Endothelial cell of umbilical vein (primary cell): ENCODE data around the gene HINT1. TPM values are rescaled to one million over a fixed set of nuclear protein-coding genes. Genes with fewer than 3 reads are reported as not detected.

ENCODE experiments used
- BruUV-seq: library from RNA; stranded (reverse); fragments of 400-500 nt; replicated peaks from 2 replicates; lab custom pipeline; 2021; lab: Mats Ljungman, UMichigan
- CTCF ChIA-PET: fragments of 300-600, 350-600 bp; sonication (Branson Sonifier 250); formaldehyde crosslinking; loops from one replicate; lab custom pipeline; 2021; ENCODE audit warnings: antibody characterized with exemption, inconsistent platforms; lab: Charles Lee
- POLR2A ChIA-PET: fragments of 300-600, 350-600 bp; sonication (Branson Sonifier 250); formaldehyde crosslinking; loops from one replicate; lab custom pipeline; 2021; ENCODE audit warnings: antibody characterized with exemption, inconsistent platforms; lab: Charles Lee
- DNase-seq: peaks from one replicate; pipeline ENCODE4 v3.0.0-alpha.2; 2011; ENCODE audit warnings: low read depth, low spot score
- FAIRE-seq: peaks from 2 replicates; lab custom pipeline; 2011; peaks lifted over from hg19 to GRCh38; lab: Jason Lieb, UNC
- H2AFZ ChIP-seq: 2 replicates; pipeline ENCODE4 v1.6.0; 2012; ENCODE audit warnings: low read depth, low read length, control low read depth, inconsistent platforms
- H3K27ac ChIP-seq: 2 replicates; pipeline ENCODE4 v1.5.1; 2011; ENCODE audit warnings: low read depth, mild to moderate bottlenecking, control low read depth, low read length, moderate library complexity; ENCODE audit not compliant: insufficient read depth
- H3K27me3 ChIP-seq, 2 experiments: 2 replicates each; pipeline versions ENCODE4 v1.6.0 to v1.6.1; 2011; ENCODE audit warnings: low read length in 2 of 2, mixed read lengths in 1 of 2; ENCODE audit not compliant: control insufficient read depth in 2 of 2, insufficient read depth in 2 of 2
- H3K36me3 ChIP-seq, 2 experiments: 2 replicates in 1 of 2; 3 replicates in 1 of 2; pipeline ENCODE4 v1.5.1; 2011; ENCODE audit warnings: low read length in 2 of 2, mild to moderate bottlenecking in 1 of 2, moderate library complexity in 1 of 2; ENCODE audit not compliant: control insufficient read depth in 2 of 2, insufficient read depth in 2 of 2; ENCODE audit errors: extremely low read depth in 1 of 2
- H3K4me1 ChIP-seq: 3 replicates; pipeline ENCODE4 v1.5.1; 2011; ENCODE audit warnings: mild to moderate bottlenecking, low read length; ENCODE audit not compliant: control insufficient read depth, insufficient read depth; ENCODE audit errors: extremely low read depth
- H3K4me2 ChIP-seq: 2 replicates; pipeline ENCODE4 v1.6.1; 2011; ENCODE audit warnings: low read length, control low read depth, mixed read lengths; ENCODE audit not compliant: insufficient read depth
- H3K4me3 ChIP-seq, 3 experiments: fragments of 200-600 bp in 1 of 3; sonication (generic), shearing (Covaris generic) in 1 of 3; replicated peaks in 1 of 3; 2 replicates each; pipeline ENCODE4 v1.5.1; 2011 to 2016; ENCODE audit warnings: control low read depth in 3 of 3, low read length in 3 of 3, mild to moderate bottlenecking in 2 of 3, inconsistent platforms in 1 of 3, low read depth in 1 of 3, moderate library complexity in 1 of 3; ENCODE audit not compliant: insufficient read depth in 1 of 3
- H3K79me2 ChIP-seq: 2 replicates; pipeline ENCODE4 v1.6.0; 2012; ENCODE audit warnings: low read length, inconsistent platforms; ENCODE audit not compliant: control insufficient read depth, insufficient read depth
- H3K9ac ChIP-seq: replicated peaks from 2 replicates; pipeline ENCODE3; 2011; ENCODE audit warnings: low read length, control low read depth; ENCODE audit not compliant: insufficient read depth; ENCODE audit errors: extremely low read depth
- H3K9me1 ChIP-seq: replicated peaks from 3 replicates; pipeline ENCODE4 v1.6.0; 2011; ENCODE audit warnings: mild to moderate bottlenecking, low read length; ENCODE audit not compliant: control insufficient read depth, insufficient read depth; ENCODE audit errors: extremely low read depth
- H3K9me3 ChIP-seq: replicated peaks from 2 replicates; pipeline ENCODE4 v1.5.1; 2012; ENCODE audit warnings: low read length, inconsistent platforms; ENCODE audit not compliant: control insufficient read depth, insufficient read depth
- H4K20me1 ChIP-seq: replicated peaks from 2 replicates; pipeline ENCODE3; 2011; ENCODE audit warnings: mild to moderate bottlenecking, low read length; ENCODE audit not compliant: control insufficient read depth, insufficient read depth; ENCODE audit errors: extremely low read depth
- CTCF ChIP-seq, 2 donors: IDR thresholded peaks; 1 replicate in 1 of 2; 2 replicates in 1 of 2; pipeline ENCODE4 v1.5.1; 2011; ENCODE audit warnings: low read length in 2 of 2, mild to moderate bottlenecking in 2 of 2, moderate library complexity in 2 of 2, control low read depth in 1 of 2, inconsistent platforms in 1 of 2, low read depth in 1 of 2; ENCODE audit not compliant: insufficient read depth in 1 of 2; ENCODE audit errors: extremely low read depth in 1 of 2
- EZH2 ChIP-seq: IDR thresholded peaks from 2 replicates; pipeline ENCODE4 v1.6.1; 2012; ENCODE audit warnings: borderline replicate concordance, low read depth, mild to moderate bottlenecking, moderate library complexity, low read length, inconsistent platforms; ENCODE audit not compliant: severe bottlenecking
- FOS ChIP-seq: IDR thresholded peaks from 2 replicates; pipeline ENCODE4 v1.6.1; 2011; ENCODE audit warnings: mild to moderate bottlenecking, low read length, moderate library complexity, borderline replicate concordance; ENCODE audit not compliant: insufficient read depth
- GATA2 ChIP-seq: IDR thresholded peaks from 2 replicates; pipeline ENCODE4 v1.7.0; 2011; ENCODE audit warnings: low read depth, mild to moderate bottlenecking, moderate library complexity, mixed read lengths, low read length; ENCODE audit not compliant: insufficient read length, insufficient read depth
- JUN ChIP-seq: IDR thresholded peaks from 2 replicates; pipeline ENCODE4 v1.6.1; 2011; ENCODE audit warnings: borderline replicate concordance, low read depth; ENCODE audit not compliant: insufficient read length, insufficient read depth
- MAX ChIP-seq: IDR thresholded peaks from 2 replicates; pipeline ENCODE4 v1.6.1; 2011; ENCODE audit not compliant: insufficient read depth, insufficient read length
- MYC ChIP-seq: IDR thresholded peaks from one replicate; pipeline ENCODE4 v1.6.1; 2011; ENCODE audit warnings: mild to moderate bottlenecking, low read depth, low read length
- POLR2A ChIP-seq: IDR thresholded peaks from 2 replicates; pipeline ENCODE4 v1.6.1; 2012; ENCODE audit warnings: low read depth, mild to moderate bottlenecking, control low read depth, low read length
- POLR2AphosphoS5 ChIP-seq: IDR thresholded peaks from 2 replicates; pipeline ENCODE4 v1.6.1; 2012; ENCODE audit warnings: low read depth, mild to moderate bottlenecking, control low read depth, low read length, moderate library complexity; ENCODE audit not compliant: insufficient read depth
- dilution Hi-C: fragments of 300-500 bp; cut with MboI; formaldehyde crosslinking; loops from one replicate; pipeline ENCODE4 v1.15.0; 2019; ENCODE audit warnings: low sequenced_read_pairs; ENCODE audit not compliant: extremely low pct_ligation_motif_present
- intact Hi-C: fragments of 100-400 bp; cut with micrococcal nuclease; formaldehyde crosslinking; loops from one replicate; pipeline ENCODE4 v1.10.0; 2022
- polyA plus RNA-seq, 4 experiments: library from polyadenylated mRNA; depleted of rRNA in 3 of 4; stranded (reverse) in 3 of 4; unstranded in 1 of 4; fragments of >200 nt; gene quantifications; 2 replicates each; pipeline versions ENCODE4 v1.2.1 to v1.2.3, GENCODE V29; 2011 to 2012; ENCODE audit warnings: missing spikeins in 1 of 4
- total RNA-seq: library from RNA; stranded (reverse); gene quantifications from 2 replicates; pipeline ENCODE4 v1.2.3, GENCODE V29; 2021

The HINT1 gene
- total and polyA plus RNA-seq, 2 donors (not counting 3 experiments of a cell fraction or from before 2014, with no cell fraction given): 221 to 423 TPM

DNA sequence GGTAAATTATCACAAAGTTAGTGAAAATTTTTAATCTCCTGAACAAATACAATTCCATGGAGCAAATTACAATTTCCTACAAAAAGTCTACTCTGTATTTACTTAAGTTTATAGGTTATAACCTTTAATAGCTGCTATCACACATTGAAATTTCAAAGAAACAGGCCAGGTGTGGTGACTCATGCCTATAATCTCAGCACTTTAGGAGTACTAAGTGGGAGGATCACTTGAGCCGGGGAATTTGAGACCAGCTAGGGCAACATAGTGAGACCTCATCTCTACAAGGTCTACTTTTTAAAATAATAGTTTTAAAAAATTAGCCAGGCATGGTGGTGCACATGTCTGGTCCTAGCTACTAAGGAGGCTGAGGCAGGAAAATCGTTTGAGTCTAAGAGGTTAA lies 50.3 kb downstream of the HINT1 start:
- no peak overlapping the region for H3K9ac ChIP-seq
- H2AFZ ChIP-seq: no peak overlapping the region
- dilution Hi-C loops (no loop called here), intact Hi-C loops (loop anchor here (5.0 kb wide), 1 partner anchor 303 kb away; no protein-coding TSS in a partner anchor)
- no peaks in the 10 kb centered on the region for H3K79me2 ChIP-seq
- H3K27me3 ChIP-seq: no peaks in the 10 kb centered on the region
- DNase-seq (no peak), FAIRE-seq (no peak)
- no peaks in the 10 kb centered on the region for H3K4me1 ChIP-seq
- H3K36me3 ChIP-seq: no peaks in the 10 kb centered on the region
- ChIA-PET CTCF (interaction anchor here (1.2 kb wide), 1 partner anchor 10 kb away, joined by 3 read pairs; no protein-coding TSS in a partner anchor), POLR2A (no interaction called here)
- no peaks in the 10 kb centered on the region for H3K9me1 ChIP-seq
- H4K20me1 ChIP-seq: no peaks in the 10 kb centered on the region
- H3K9me3 ChIP-seq: no peaks in the 10 kb centered on the region
- no peak for TF ChIP-seq GATA2
- no peak for TF ChIP-seq JUN
- TF ChIP-seq MYC: no peak
- TF ChIP-seq POLR2AphosphoS5: no peak
- no peak for TF ChIP-seq MAX
- TF ChIP-seq EZH2: no peak
- no peak for TF ChIP-seq FOS
- no peak for TF ChIP-seq CTCF (IDR thresholded peaks at IDR 0.05; ENCODE audit: extremely low read depth in 1 of 2, insufficient read depth in 1 of 2, low read depth in 1 of 2, low read length in 2 of 2)
- no peak for TF ChIP-seq POLR2A
- no peak overlapping the region for H3K27ac ChIP-seq
- no TSS peak for BruUV-seq
- no peak overlapping the region for H3K4me3 ChIP-seq
- H3K4me2 ChIP-seq: no peak overlapping the region
